ENCODE data around the gene CBR4.

Gene CBR4

DNA sequence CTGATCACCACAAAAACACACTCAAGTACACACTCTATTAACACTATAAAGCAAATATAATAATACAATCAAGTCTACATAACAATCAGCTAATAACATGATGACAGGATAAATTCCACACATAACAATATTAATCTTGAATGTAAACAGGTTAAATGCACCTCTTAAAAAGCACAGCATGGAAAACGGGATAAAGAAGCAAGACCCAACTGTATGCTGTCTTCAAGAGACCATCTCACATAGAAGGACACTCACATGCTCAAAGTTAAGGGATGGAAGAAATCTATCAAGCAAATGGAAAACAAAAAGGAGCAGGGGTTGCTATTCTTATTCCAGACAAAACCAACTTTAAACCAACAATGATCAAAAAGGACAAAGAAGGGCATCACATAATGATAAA, 28.1 kb downstream of the CBR4 start:
- Histone ChIP-seq H3K4me3 (ENCODE audit: low read length, poor library complexity, severe bottlenecking) (no peak overlapping the region), H4K20me1 (ENCODE audit: insufficient read depth, low read length, poor library complexity, severe bottlenecking) (no peaks in the 10 kb centered on the region), H3K9ac (ENCODE audit: low read depth, low read length, poor library complexity, severe bottlenecking) (no peak overlapping the region), H3K4me1 (ENCODE audit: insufficient read depth, low read length, poor library complexity, severe bottlenecking) (no peaks in the 10 kb centered on the region), H3K79me2 (ENCODE audit: insufficient read depth, low read length) (peaks cover 9% of the 10 kb centered on the region; the same call in 1 of the 2 replicates), H3K4me2 (ENCODE audit: low read depth, low read length, poor library complexity, severe bottlenecking) (no peak overlapping the region), H2AFZ (ENCODE audit: low read length) (no peak overlapping the region), H3K9me3 (ENCODE audit: insufficient read depth, low read depth, low read length) (peaks cover 17% of the 10 kb centered on the region), H3F3A (ENCODE audit: low read depth) (no peaks in the 10 kb centered on the region), H3K9me2 (replicated peaks; ENCODE audit: low read depth, low read length) (no peaks in the 10 kb centered on the region), H3K36me3 (ENCODE audit: insufficient read depth, low read length) (peaks cover 56% of the 10 kb centered on the region), H3K27me3 (ENCODE audit: insufficient read depth, low read length, poor library complexity, severe bottlenecking) (no peaks in the 10 kb centered on the region)
- no peak for TF ChIP-seq EZH2phosphoT487 (IDR thresholded peaks at IDR 0.05; ENCODE audit: borderline replicate concordance)
- TF ChIP-seq, protein P1, sequence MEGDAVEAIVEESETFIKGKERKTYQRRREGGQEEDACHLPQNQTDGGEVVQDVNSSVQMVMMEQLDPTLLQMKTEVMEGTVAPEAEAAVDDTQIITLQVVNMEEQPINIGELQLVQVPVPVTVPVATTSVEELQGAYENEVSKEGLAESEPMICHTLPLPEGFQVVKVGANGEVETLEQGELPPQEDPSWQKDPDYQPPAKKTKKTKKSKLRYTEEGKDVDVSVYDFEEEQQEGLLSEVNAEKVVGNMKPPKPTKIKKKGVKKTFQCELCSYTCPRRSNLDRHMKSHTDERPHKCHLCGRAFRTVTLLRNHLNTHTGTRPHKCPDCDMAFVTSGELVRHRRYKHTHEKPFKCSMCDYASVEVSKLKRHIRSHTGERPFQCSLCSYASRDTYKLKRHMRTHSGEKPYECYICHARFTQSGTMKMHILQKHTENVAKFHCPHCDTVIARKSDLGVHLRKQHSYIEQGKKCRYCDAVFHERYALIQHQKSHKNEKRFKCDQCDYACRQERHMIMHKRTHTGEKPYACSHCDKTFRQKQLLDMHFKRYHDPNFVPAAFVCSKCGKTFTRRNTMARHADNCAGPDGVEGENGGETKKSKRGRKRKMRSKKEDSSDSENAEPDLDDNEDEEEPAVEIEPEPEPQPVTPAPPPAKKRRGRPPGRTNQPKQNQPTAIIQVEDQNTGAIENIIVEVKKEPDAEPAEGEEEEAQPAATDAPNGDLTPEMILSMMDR (conservative IDR thresholded peaks at IDR 0.05; ENCODE audit: low read length): no peak

DNA sequence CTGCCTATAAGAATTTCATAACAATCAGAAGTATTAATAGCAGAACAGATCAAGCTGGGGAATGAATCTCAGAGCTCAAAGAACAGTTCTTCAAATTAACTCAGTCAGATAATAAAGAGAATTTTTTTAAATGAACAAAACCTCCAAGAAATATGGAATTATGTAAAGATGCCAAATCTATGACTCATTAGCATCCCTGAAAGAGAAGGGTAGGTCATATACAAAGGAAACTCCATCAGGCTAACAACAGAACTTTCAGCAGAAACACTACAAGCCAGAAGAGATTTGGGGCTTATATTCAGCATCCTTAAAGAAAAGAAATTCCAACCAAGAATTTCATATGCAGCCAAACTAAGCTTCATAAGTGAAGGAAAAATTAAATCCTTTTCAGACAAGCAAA, 28.6 kb downstream of the CBR4 start:
- H3K4me2 ChIP-seq (ENCODE audit: low read depth, low read length, poor library complexity, severe bottlenecking): no peak overlapping the region
- no peaks in the 10 kb centered on the region for H3F3A ChIP-seq (ENCODE audit: low read depth)
- H4K20me1 ChIP-seq (ENCODE audit: insufficient read depth, low read length, poor library complexity, severe bottlenecking): no peaks in the 10 kb centered on the region
- peaks cover 60% of the 10 kb centered on the region for H3K36me3 ChIP-seq (ENCODE audit: insufficient read depth, low read length)
- no peaks in the 10 kb centered on the region for H3K9me2 ChIP-seq (replicated peaks; ENCODE audit: low read depth, low read length)
- H3K4me1 ChIP-seq (ENCODE audit: insufficient read depth, low read length, poor library complexity, severe bottlenecking): no peaks in the 10 kb centered on the region
- H2AFZ ChIP-seq (ENCODE audit: low read length): no peak overlapping the region
- H3K9me3 ChIP-seq (ENCODE audit: insufficient read depth, low read depth, low read length): peaks cover 17% of the 10 kb centered on the region
- no peak overlapping the region for H3K4me3 ChIP-seq (ENCODE audit: low read length, poor library complexity, severe bottlenecking)
- H3K9ac ChIP-seq (ENCODE audit: low read depth, low read length, poor library complexity, severe bottlenecking): no peak overlapping the region
- TF ChIP-seq, protein P1 (conservative IDR thresholded peaks at IDR 0.05; ENCODE audit: low read length): no peak
- TF ChIP-seq EZH2phosphoT487 (IDR thresholded peaks at IDR 0.05; ENCODE audit: borderline replicate concordance): no peak
- H3K27me3 ChIP-seq (ENCODE audit: insufficient read depth, low read length, poor library complexity, severe bottlenecking): no peaks in the 10 kb centered on the region
- H3K79me2 ChIP-seq (ENCODE audit: insufficient read depth, low read length): peaks cover 9% of the 10 kb centered on the region; the same call in 1 of the 2 replicates

DNA sequence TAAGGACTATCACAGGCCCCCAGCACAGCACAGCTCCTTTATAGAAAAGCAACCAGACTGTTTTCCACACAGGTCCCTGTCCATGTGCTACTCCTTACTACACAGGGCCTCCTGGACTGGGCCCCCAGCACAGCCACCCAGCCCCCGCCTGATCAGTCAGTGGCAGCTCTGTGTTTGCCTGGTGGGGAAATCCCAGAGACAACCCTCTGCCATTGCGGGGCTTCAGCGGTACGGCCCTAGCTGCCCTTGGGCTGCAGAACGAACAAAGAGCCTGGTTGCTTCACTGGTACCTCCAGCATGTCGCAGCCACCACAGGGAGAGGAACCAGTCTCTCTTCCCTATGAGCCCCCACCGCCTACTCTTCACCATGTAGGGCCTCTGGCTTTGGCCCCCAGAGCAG, 30.7 kb downstream of the CBR4 start:
- no peak overlapping the region for H3K4me3 ChIP-seq (ENCODE audit: low read length, poor library complexity, severe bottlenecking)
- peaks cover 61% of the 10 kb centered on the region for H3K36me3 ChIP-seq (ENCODE audit: insufficient read depth, low read length)
- H3K9ac ChIP-seq (ENCODE audit: low read depth, low read length, poor library complexity, severe bottlenecking): no peak overlapping the region
- TF ChIP-seq, protein P1 (conservative IDR thresholded peaks at IDR 0.05; ENCODE audit: low read length): no peak
- TF ChIP-seq EZH2phosphoT487 (IDR thresholded peaks at IDR 0.05; ENCODE audit: borderline replicate concordance): no peak
- no peaks in the 10 kb centered on the region for H4K20me1 ChIP-seq (ENCODE audit: insufficient read depth, low read length, poor library complexity, severe bottlenecking)
- H3K9me2 ChIP-seq (replicated peaks; ENCODE audit: low read depth, low read length): no peaks in the 10 kb centered on the region
- no peak overlapping the region for H3K4me2 ChIP-seq (ENCODE audit: low read depth, low read length, poor library complexity, severe bottlenecking)
- peaks cover 17% of the 10 kb centered on the region for H3K9me3 ChIP-seq (ENCODE audit: insufficient read depth, low read depth, low read length)
- H2AFZ ChIP-seq (ENCODE audit: low read length): no peak overlapping the region
- H3K79me2 ChIP-seq (ENCODE audit: insufficient read depth, low read length): peaks cover 9% of the 10 kb centered on the region; the same call in 1 of the 2 replicates
- H3F3A ChIP-seq (ENCODE audit: low read depth): no peaks in the 10 kb centered on the region
- no peaks in the 10 kb centered on the region for H3K27me3 ChIP-seq (ENCODE audit: insufficient read depth, low read length, poor library complexity, severe bottlenecking)
- no peaks in the 10 kb centered on the region for H3K4me1 ChIP-seq (ENCODE audit: insufficient read depth, low read length, poor library complexity, severe bottlenecking)

All from Loucy (cell line).